LNCaP clone FGC (cell line): Measurements from ENCODE around the gene RHBDD3.

ENCODE experiments used
- DNase-seq: peaks from one replicate; pipeline ENCODE4 v3.0.0-alpha.2; 2011; ENCODE audit warnings: low read depth
- H3K4me3 ChIP-seq: 2 replicates; pipeline ENCODE4 v1.5.1; 2011; ENCODE audit warnings: mild to moderate bottlenecking, low read depth, low read length, control low read depth
- TF ChIP-seq, protein P1 (sequence below): IDR thresholded peaks from 2 replicates; pipeline ENCODE4 v1.5.1; 2012; ENCODE audit warnings: mild to moderate bottlenecking; ENCODE audit not compliant: control insufficient read depth, insufficient read depth; ENCODE audit errors: extremely low read depth

Gene RHBDD3

DNA sequence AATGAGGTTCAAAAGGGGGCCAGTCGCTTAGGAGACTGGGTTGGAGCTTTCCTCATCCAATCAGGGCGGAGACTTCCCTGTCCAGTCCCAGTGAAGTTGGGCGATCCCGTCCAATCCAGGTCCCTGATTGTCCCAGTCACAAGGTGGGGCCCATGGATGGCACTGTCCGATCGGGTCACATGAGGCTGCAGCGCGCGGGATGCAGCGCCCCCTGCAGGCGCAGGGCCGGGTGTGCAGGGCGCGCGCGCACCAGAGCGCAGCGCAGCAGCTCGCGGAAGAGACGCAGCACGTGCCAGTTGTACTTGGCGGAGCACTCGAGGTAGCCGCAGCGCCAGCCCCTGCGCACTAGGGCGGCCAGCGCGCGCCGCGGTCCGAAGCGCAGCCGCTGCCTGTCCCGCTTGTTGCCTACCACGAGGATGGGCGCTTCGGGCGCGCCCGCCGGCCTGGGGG is 45.4 kb upstream of the RHBDD3 start:
- no peak for DNase-seq
- TF ChIP-seq, protein P1, sequence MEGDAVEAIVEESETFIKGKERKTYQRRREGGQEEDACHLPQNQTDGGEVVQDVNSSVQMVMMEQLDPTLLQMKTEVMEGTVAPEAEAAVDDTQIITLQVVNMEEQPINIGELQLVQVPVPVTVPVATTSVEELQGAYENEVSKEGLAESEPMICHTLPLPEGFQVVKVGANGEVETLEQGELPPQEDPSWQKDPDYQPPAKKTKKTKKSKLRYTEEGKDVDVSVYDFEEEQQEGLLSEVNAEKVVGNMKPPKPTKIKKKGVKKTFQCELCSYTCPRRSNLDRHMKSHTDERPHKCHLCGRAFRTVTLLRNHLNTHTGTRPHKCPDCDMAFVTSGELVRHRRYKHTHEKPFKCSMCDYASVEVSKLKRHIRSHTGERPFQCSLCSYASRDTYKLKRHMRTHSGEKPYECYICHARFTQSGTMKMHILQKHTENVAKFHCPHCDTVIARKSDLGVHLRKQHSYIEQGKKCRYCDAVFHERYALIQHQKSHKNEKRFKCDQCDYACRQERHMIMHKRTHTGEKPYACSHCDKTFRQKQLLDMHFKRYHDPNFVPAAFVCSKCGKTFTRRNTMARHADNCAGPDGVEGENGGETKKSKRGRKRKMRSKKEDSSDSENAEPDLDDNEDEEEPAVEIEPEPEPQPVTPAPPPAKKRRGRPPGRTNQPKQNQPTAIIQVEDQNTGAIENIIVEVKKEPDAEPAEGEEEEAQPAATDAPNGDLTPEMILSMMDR, result peak; percentile 20; the same call in 1 of the 2 replicates
- H3K4me3 ChIP-seq, result no peak overlapping the region

DNA sequence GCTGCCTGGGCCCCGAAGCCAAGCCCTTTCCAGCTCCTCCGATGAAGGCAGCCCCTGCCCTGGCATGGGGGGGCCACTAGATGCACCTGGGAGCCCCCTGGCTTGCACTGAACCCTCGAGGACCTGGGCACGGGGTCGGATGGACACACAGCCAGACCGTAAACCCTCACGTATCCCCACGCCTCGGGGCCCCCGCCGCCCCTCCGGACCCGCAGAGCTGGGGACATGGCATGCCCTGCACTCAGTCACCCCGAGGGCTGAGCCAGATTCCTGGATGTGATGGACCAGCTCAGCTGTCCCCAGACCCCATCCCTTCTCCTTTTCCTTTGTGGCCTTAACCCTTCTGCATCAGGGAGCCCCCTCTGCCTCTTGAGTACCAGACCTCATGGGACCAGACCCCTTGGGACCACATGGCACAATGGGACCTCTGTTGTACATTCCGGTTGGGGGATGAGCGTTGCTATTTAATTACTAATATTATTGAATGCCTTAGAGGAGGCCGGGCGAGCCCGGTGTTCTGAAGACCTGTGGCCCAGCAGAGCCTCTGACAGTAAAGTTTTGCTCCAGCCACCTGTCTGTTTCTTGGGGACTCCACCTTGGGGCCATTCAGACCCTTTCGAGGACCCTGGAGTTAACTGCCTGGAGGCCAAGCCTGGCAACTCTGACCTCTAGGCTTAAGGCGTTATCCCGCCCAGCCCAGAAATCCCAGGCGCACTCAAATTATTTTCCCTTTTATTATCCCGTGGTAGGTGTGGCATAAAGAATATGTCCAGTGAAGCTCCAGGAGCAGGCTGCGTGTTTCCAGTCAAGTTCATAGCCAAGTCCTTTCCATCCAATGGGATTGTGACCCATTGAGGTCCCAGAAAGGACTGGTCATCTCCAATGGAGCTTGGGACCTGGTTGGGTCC is 44.7 kb upstream of the RHBDD3 start:
- TF ChIP-seq, protein P1, result no peak
- no peak for DNase-seq
- H3K4me3 ChIP-seq, result no peak overlapping the region

DNA sequence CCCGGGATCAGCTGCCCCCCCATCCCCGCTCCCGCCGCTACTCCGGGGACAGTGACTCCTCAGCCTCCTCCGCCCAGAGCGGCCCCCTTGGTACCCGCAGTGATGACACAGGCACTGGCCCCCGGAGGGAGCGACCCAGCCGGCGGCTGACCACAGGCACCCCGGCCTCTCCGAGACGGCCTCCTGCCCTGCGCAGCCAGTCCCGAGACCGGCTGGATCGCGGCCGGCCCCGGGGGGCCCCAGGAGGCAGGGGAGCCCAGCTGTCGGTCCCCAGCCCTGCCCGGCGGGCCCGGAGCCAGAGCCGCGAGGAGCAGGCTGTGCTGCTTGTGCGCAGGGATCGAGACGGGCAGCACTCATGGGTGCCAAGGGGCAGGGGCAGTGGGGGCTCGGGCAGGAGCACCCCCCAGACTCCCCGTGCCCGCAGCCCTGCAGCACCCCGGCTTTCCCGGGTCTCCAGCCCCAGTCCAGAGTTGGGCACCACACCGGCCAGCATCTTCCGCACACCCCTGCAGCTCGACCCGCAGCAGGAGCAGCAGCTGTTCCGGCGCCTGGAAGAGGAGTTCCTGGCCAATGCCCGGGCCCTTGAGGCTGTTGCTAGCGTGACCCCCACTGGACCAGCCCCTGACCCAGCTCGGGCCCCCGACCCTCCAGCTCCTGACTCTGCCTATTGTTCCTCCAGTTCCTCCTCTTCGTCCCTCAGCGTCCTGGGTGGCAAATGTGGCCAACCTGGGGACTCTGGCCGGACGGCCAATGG is 43.9 kb upstream of the RHBDD3 start:
- TF ChIP-seq, protein P1, result no peak
- H3K4me3 ChIP-seq, result no peak overlapping the region
- no peak for DNase-seq

DNA sequence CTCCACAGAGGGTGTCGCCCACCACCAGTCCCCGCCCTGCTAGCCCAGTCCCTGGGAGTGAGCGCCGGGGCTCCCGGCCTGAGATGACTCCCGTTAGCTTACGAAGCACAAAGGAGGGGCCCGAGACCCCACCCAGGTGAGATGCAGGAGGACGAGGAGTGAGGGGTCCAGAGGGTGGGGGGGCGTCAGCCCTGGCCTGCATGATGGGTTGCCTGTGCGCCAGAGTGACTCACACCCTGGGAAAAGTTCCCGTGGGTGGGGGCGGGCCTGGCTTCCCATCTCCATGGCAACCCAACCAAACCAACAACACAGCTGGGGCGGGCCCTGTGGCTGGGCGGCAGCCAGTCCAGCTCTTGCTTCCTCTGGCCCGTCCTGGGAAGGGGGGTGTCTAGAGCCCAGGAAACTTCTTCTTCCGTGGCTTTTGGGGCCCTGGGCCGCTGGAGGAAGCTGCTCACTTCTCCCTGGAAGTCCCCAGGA is 43.1 kb upstream of the RHBDD3 start:
- TF ChIP-seq, protein P1, result no peak
- DNase-seq, result peak; percentile 36

DNA sequence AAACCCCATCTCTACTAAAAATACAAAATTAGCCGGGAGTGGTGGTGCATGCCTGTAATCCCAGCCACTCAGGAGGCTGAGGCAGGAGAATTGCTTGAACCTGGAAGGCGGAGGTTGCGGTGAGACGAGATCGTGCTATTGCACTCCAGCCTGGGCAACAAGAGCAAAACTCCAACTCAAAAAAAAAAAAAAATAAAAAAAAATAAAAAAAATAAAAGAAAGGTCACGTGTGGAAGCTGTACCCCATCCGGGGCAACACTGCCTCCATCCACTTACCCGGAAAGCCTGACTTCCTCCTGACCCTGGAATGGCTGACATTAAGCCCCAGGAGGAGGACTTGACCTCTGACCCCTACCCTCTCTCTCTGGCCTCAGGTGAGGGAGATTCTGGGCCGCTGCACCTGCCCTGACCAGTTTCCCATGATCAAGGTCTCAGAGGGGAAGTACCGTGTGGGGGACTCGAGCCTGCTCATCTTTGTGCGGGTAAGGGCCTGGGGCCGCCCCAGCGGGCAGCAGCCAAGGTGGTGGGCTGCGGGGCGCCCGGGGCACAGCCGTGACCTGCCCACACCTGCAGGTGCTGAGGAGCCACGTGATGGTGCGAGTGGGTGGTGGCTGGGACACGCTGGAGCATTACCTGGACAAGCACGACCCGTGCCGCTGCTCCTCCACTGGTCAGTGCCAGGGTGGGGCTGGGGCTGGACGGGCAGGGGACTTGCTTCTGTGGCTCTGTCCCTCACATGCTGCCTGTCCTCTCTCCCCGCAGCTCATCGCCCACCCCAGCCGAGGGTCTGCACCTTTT is 42.5 kb upstream of the RHBDD3 start:
- TF ChIP-seq, protein P1, result no peak
- DNase-seq, result no peak
- no peak overlapping the region for H3K4me3 ChIP-seq

More for the DNA sequence above, 43.1 kb upstream of the RHBDD3 start:
- H3K4me3 ChIP-seq, result no peak overlapping the region

DNA sequence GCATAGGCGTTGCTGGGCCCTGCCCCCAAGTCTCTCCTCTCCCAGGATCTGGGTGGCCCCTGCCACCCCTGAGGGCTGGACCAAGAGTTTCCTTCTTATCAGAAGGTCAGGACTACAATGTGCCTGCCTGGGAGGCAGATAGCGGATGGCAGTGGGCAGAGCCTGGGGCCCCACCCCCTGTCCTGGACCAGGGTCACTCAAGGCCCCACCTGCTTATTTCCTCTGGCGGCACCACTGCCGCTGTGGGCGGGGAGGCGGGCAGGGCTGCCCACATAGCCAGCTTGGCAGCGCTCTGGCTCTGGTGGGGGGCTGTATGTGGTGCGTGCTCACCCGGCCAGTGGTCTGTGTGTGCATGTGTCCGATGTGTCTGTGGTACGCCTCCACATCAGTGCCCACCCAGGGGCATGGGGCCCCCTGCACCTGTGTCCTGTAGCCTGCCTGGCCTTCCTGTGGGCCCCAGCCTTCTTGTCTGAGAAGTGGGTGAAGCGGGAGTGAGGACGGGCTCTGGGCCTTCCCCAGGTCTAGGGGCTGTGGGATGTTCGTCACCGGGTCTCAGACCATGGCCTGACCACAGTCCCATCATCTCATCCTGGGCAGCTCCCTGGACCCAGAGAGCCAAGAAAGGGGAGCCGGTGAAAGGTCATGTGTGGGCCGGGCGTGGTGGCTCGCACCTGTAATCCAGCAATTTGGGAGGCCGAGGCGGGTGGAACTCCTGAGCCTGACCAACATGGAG is 41.7 kb upstream of the RHBDD3 start:
- TF ChIP-seq, protein P1, result no peak
- no peak for DNase-seq
- no peak overlapping the region for H3K4me3 ChIP-seq
